ENCODE results near the gene ZNF565. TPM values are rescaled to one million over a fixed set of nuclear protein-coding genes. Genes with fewer than 3 reads are reported as not detected.

The ZNF565 gene
- total and polyA plus RNA-seq, 2 of the 13 experiments (the other 11 are each of a cell fraction or from before 2014, with no cell fraction given) = 1.8 to 5.2 TPM

DNA sequence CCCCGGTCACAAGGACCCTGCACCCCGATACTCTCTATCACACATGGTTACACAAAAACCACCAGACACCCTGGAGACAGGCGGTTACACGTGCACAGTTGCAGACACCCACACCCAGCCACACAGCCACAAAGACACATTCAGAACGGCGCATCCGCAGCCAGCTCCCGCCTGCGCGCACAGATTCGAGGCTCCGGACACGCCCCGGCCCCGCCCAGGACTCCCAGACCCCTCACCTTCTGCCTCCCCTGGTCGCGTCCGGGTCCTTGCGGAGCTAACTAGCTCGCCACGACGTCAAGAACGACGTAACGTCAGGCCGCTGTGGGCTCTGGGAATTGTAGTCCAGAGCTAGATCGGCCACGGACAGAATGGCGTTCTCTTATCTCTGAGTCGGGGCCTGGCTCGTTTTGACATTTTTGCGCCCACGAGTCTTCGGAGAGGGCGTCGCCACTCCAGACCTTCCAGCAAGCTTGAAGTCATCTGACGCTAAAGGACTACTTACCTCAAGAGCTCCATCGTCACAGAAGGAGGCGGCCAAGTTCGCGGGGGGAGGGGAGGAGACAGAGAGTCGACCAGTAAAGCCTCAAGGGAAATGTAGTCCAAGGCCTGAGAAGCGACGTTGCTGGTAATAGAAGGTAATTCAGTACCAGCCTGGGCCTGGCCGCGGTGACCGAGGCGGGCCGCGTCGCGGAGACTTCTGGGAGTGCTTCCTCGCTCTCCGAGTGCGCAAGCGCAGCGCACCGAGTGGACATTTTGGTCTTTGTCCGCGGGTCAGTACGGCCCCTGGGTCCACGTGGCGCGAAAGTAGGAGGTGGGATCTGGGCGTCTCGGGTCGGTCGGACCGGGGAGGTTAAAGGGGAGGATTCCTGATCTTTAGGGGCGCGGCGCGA, at the start of gene ZNF565, which contains the start of gene ZNF146 (continued):
- TF ChIP-seq, protein P1, sequence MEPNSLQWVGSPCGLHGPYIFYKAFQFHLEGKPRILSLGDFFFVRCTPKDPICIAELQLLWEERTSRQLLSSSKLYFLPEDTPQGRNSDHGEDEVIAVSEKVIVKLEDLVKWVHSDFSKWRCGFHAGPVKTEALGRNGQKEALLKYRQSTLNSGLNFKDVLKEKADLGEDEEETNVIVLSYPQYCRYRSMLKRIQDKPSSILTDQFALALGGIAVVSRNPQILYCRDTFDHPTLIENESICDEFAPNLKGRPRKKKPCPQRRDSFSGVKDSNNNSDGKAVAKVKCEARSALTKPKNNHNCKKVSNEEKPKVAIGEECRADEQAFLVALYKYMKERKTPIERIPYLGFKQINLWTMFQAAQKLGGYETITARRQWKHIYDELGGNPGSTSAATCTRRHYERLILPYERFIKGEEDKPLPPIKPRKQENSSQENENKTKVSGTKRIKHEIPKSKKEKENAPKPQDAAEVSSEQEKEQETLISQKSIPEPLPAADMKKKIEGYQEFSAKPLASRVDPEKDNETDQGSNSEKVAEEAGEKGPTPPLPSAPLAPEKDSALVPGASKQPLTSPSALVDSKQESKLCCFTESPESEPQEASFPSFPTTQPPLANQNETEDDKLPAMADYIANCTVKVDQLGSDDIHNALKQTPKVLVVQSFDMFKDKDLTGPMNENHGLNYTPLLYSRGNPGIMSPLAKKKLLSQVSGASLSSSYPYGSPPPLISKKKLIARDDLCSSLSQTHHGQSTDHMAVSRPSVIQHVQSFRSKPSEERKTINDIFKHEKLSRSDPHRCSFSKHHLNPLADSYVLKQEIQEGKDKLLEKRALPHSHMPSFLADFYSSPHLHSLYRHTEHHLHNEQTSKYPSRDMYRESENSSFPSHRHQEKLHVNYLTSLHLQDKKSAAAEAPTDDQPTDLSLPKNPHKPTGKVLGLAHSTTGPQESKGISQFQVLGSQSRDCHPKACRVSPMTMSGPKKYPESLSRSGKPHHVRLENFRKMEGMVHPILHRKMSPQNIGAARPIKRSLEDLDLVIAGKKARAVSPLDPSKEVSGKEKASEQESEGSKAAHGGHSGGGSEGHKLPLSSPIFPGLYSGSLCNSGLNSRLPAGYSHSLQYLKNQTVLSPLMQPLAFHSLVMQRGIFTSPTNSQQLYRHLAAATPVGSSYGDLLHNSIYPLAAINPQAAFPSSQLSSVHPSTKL (CRISPR knock-in tag; IDR thresholded peaks at IDR 0.05) = 0 out of 2 replicates have a peak, but pooled peaks have one; percentile 17
- TF ChIP-seq, protein P2, sequence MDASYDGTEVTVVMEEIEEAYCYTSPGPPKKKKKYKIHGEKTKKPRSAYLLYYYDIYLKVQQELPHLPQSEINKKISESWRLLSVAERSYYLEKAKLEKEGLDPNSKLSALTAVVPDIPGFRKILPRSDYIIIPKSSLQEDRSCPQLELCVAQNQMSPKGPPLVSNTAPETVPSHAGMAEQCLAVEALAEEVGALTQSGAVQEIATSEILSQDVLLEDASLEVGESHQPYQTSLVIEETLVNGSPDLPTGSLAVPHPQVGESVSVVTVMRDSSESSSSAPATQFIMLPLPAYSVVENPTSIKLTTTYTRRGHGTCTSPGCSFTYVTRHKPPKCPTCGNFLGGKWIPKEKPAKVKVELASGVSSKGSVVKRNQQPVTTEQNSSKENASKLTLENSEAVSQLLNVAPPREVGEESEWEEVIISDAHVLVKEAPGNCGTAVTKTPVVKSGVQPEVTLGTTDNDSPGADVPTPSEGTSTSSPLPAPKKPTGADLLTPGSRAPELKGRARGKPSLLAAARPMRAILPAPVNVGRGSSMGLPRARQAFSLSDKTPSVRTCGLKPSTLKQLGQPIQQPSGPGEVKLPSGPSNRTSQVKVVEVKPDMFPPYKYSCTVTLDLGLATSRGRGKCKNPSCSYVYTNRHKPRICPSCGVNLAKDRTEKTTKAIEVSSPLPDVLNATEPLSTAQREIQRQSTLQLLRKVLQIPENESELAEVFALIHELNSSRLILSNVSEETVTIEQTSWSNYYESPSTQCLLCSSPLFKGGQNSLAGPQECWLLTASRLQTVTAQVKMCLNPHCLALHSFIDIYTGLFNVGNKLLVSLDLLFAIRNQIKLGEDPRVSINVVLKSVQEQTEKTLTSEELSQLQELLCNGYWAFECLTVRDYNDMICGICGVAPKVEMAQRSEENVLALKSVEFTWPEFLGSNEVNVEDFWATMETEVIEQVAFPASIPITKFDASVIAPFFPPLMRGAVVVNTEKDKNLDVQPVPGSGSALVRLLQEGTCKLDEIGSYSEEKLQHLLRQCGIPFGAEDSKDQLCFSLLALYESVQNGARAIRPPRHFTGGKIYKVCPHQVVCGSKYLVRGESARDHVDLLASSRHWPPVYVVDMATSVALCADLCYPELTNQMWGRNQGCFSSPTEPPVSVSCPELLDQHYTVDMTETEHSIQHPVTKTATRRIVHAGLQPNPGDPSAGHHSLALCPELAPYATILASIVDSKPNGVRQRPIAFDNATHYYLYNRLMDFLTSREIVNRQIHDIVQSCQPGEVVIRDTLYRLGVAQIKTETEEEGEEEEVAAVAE (CRISPR knock-in tag; IDR thresholded peaks at IDR 0.05; ENCODE audit: borderline replicate concordance) = no peak
- peak; percentile 73; the same call in 1 of the 2 replicates for TF ChIP-seq IRF2 (CRISPR knock-in tag; IDR thresholded peaks at IDR 0.05)
- TF ChIP-seq NR2F6 (IDR thresholded peaks at IDR 0.05) = peak; percentile 36; the same call in 1 of the 2 replicates
- TF ChIP-seq NR2F6 (CRISPR knock-in tag; IDR thresholded peaks at IDR 0.05) = peak; percentile 51
- peak; percentile 75 for TF ChIP-seq SRSF1 (optimal IDR thresholded peaks at IDR 0.05; ENCODE audit: low read depth, low read length)
- TF ChIP-seq SETDB1 (CRISPR knock-in tag; IDR thresholded peaks at IDR 0.05; ENCODE audit: borderline replicate concordance) = no peak
- no peak for TF ChIP-seq SMC3 (IDR thresholded peaks at IDR 0.05; ENCODE audit: low read length)
- TF ChIP-seq, protein P3, sequence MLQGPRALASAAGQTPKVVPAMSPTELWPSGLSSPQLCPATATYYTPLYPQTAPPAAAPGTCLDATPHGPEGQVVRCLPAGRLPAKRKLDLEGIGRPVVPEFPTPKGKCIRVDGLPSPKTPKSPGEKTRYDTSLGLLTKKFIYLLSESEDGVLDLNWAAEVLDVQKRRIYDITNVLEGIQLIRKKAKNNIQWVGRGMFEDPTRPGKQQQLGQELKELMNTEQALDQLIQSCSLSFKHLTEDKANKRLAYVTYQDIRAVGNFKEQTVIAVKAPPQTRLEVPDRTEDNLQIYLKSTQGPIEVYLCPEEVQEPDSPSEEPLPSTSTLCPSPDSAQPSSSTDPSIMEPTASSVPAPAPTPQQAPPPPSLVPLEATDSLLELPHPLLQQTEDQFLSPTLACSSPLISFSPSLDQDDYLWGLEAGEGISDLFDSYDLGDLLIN (CRISPR knock-in tag; IDR thresholded peaks at IDR 0.05; ENCODE audit: borderline replicate concordance) = no peak
- TF ChIP-seq ZNF317 (CRISPR knock-in tag; IDR thresholded peaks at IDR 0.05) = peak; percentile 89
- TF ChIP-seq, protein P4, sequence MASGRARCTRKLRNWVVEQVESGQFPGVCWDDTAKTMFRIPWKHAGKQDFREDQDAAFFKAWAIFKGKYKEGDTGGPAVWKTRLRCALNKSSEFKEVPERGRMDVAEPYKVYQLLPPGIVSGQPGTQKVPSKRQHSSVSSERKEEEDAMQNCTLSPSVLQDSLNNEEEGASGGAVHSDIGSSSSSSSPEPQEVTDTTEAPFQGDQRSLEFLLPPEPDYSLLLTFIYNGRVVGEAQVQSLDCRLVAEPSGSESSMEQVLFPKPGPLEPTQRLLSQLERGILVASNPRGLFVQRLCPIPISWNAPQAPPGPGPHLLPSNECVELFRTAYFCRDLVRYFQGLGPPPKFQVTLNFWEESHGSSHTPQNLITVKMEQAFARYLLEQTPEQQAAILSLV (CRISPR knock-in tag; IDR thresholded peaks at IDR 0.05; ENCODE audit: borderline replicate concordance) = no peak
- no peak for TF ChIP-seq ZNF530 (CRISPR knock-in tag; IDR thresholded peaks at IDR 0.05; ENCODE audit: low read depth)
- peak; percentile 42 for TF ChIP-seq NFYC (CRISPR knock-in tag; IDR thresholded peaks at IDR 0.05)
- TF ChIP-seq ZNF230 (CRISPR knock-in tag; IDR thresholded peaks at IDR 0.05) = no peak; the same call in none of the 2 replicates
- TF ChIP-seq, protein P5, sequence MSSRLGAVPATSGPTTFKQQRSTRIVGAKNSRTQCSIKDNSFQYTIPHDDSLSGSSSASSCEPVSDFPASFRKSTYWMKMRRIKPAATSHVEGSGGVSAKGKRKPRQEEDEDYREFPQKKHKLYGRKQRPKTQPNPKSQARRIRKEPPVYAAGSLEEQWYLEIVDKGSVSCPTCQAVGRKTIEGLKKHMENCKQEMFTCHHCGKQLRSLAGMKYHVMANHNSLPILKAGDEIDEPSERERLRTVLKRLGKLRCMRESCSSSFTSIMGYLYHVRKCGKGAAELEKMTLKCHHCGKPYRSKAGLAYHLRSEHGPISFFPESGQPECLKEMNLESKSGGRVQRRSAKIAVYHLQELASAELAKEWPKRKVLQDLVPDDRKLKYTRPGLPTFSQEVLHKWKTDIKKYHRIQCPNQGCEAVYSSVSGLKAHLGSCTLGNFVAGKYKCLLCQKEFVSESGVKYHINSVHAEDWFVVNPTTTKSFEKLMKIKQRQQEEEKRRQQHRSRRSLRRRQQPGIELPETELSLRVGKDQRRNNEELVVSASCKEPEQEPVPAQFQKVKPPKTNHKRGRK (CRISPR knock-in tag; IDR thresholded peaks at IDR 0.05) = no peak

Measured in HepG2 (cell line).